Lower lobe of right lung (tissue), 2 donors: ENCODE measurements around the gene SKOR1. TPM values are rescaled to one million over a fixed set of nuclear protein-coding genes. Genes with fewer than 3 reads are reported as not detected.

Experiments used
- ATAC-seq, 2 donors: fragments of 200-7000 bp; cut with Tn5 transposase; one replicate each; pipeline ENCODE4 v1.9.1; 2020 to 2022; ENCODE audit warnings: mild to moderate bottlenecking in 2 of 2, moderate library complexity in 2 of 2
- DNase-seq: peaks from one replicate; pipeline ENCODE4 v3.0.0-alpha.2; 2020
- H3K27ac ChIP-seq: fragments of 200-600 bp; one replicate; pipeline ENCODE4 v1.8.0; 2022
- H3K27me3 ChIP-seq: fragments of 200-600 bp; one replicate; pipeline ENCODE4 v1.8.0; 2022; ENCODE audit warnings: low read depth
- H3K36me3 ChIP-seq: fragments of 200-600 bp; one replicate; pipeline ENCODE4 v1.8.0; 2022; ENCODE audit warnings: mild to moderate bottlenecking
- H3K4me1 ChIP-seq: fragments of 200-600 bp; one replicate; pipeline ENCODE4 v1.8.0; 2022
- H3K4me3 ChIP-seq: fragments of 200-600 bp; one replicate; pipeline ENCODE4 v1.8.0; 2022; ENCODE audit warnings: mild to moderate bottlenecking
- H3K9me3 ChIP-seq: fragments of 200-600 bp; one replicate; pipeline ENCODE4 v1.8.0; 2022
- CTCF ChIP-seq: fragments of 200-600 bp; IDR thresholded peaks from one replicate; pipeline ENCODE4 v1.8.0; 2022; ENCODE audit warnings: antibody characterized with exemption, mild to moderate bottlenecking
- intact Hi-C: fragments of 100-400 bp; cut with DNase I; formaldehyde crosslinking; loops from one replicate; pipeline ENCODE4 v1.11.0; 2022
- total RNA-seq: library from RNA; stranded (reverse); fragmentation: NEBNext Ultra II Directional; extraction: Animal tissue kit (Norgen Biotek cat#: 25700); gene quantifications from one replicate; pipeline ENCODE4 v1.2.1, GENCODE V29; 2021
- donor health status: DM: no; HTN: yes; CAD: no; lungs with severe emphysema.

The SKOR1 gene
- total RNA-seq, 1 donor from 2014 or later, result 0.41 TPM

GRCh38 chr15:67835297-67836133 lies 10.2 kb downstream of the SKOR1 start:
- H3K4me3 ChIP-seq, result peak overlapping the region; percentile 55
- peaks cover 52% of the 10 kb centered on the region for H3K4me1 ChIP-seq
- DNase-seq (no peak), ATAC-seq (no peak)
- H3K36me3 ChIP-seq, result no peaks in the 10 kb centered on the region
- no peak for TF ChIP-seq CTCF
- no peaks in the 10 kb centered on the region for H3K9me3 ChIP-seq
- no peak overlapping the region for H3K27ac ChIP-seq
- peaks cover 58% of the 10 kb centered on the region for H3K27me3 ChIP-seq
- intact Hi-C loops, result loop anchor here (2.0 kb wide), 1 partner anchor 379 kb away; no protein-coding TSS in a partner anchor

- intact Hi-C loops, result loop anchor here (2.0 kb wide), 1 partner anchor 379 kb away; no protein-coding TSS in a partner anchor
- H3K36me3 ChIP-seq, result no peaks in the 10 kb centered on the region
- H3K4me1 ChIP-seq, result peaks cover 56% of the 10 kb centered on the region
- H3K27ac ChIP-seq, result no peak overlapping the region
- H3K4me3 ChIP-seq, result peak overlapping the region; percentile 55
- no peak for TF ChIP-seq CTCF
- H3K9me3 ChIP-seq, result no peaks in the 10 kb centered on the region
- ATAC-seq (no peak), DNase-seq (no peak)
- peaks cover 52% of the 10 kb centered on the region for H3K27me3 ChIP-seq
Observed at GRCh38 chr15:67836134-67836455, 10.8 kb downstream of the SKOR1 start.

GRCh38 chr15:67836477-67836876 lies 11.2 kb downstream of the SKOR1 start:
- Histone ChIP-seq H3K36me3 (no peaks in the 10 kb centered on the region), H3K4me3 (peak overlapping the region; percentile 55), H3K4me1 (peaks cover 60% of the 10 kb centered on the region), H3K27ac (no peak overlapping the region), H3K27me3 (peaks cover 48% of the 10 kb centered on the region), H3K9me3 (no peaks in the 10 kb centered on the region)
- peak; percentile 89 for TF ChIP-seq CTCF
- DNase-seq, result no peak
- ATAC-seq, result no peak
- intact Hi-C loops, result loop anchor here (2.0 kb wide), 1 partner anchor 380 kb away; no protein-coding TSS in a partner anchor

- Histone ChIP-seq H3K36me3 (no peaks in the 10 kb centered on the region), H3K4me3 (no peak overlapping the region), H3K4me1 (peaks cover 62% of the 10 kb centered on the region), H3K27me3 (peaks cover 44% of the 10 kb centered on the region), H3K27ac (no peak overlapping the region), H3K9me3 (no peaks in the 10 kb centered on the region)
- intact Hi-C loops, result loop anchor here (2.0 kb wide), 1 partner anchor 380 kb away; no protein-coding TSS in a partner anchor
- ATAC-seq (no peak), DNase-seq (no peak)
- no peak for TF ChIP-seq CTCF
Observed at GRCh38 chr15:67836955-67837354, 11.6 kb downstream of the SKOR1 start.

- H3K4me1 ChIP-seq, result peaks cover 58% of the 10 kb centered on the region
- intact Hi-C loops, result no loop called here
- H3K9me3 ChIP-seq, result no peaks in the 10 kb centered on the region
- H3K4me3 ChIP-seq, result peak overlapping the region; percentile 82
- peak overlapping the region; percentile 98 for H3K27ac ChIP-seq
- H3K27me3 ChIP-seq, result peaks cover 25% of the 10 kb centered on the region
- DNase-seq (peak; percentile 86), ATAC-seq (peak; percentile 67 to 71)
- TF ChIP-seq CTCF, result no peak
- no peaks in the 10 kb centered on the region for H3K36me3 ChIP-seq
Observed at GRCh38 chr15:67838789-67839332, 13.6 kb downstream of the SKOR1 start.
